DMS53 treated with DMSO at 0.1 percent for 48 hours (cell line): ENCODE data around the gene MAN2C1.
A peak's percentile ranks its signal among the peaks of the same experiment; 100 is the strongest.
"Not testable (repeated sequence)": the region's sequence is repeated elsewhere in the genome, so short reads cannot be mapped to it uniquely, and the experiment has no call there.

Source experiments
- DNase-seq: peaks from one replicate; lab custom pipeline; 2025; ENCODE audit not compliant: unreplicated experiment; lab: John Stamatoyannopoulos, UW

The MAN2C1 gene

GRCh38 chr15:75361361-75361988, 6.9 kb downstream of the MAN2C1 start:
- no peak for DNase-seq

DNA sequence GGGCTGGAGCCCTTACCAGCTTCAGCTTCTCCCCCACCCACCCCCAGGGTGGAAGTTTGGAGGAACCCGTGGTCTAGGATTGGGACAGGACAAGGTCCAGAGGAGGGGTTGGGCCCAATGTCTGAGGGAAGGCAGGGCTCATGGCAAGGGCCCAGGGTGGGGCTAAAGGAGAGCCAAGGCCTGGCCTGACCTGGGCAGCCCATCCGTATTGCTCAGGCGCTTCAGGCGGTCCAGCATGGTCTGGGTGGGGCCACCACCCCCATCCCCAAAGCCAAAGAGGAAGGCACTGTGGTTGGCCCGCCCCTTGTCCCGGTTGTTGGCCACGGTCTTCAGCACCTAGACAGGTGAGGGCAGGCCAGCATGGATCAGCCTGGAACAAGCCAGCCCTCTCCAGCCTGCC, 7.6 kb downstream of the MAN2C1 start:
- no peak for DNase-seq

- DNase-seq, result no peak
Measured at GRCh38 chr15:75360391-75360790, 8.0 kb downstream of the MAN2C1 start.

DNA sequence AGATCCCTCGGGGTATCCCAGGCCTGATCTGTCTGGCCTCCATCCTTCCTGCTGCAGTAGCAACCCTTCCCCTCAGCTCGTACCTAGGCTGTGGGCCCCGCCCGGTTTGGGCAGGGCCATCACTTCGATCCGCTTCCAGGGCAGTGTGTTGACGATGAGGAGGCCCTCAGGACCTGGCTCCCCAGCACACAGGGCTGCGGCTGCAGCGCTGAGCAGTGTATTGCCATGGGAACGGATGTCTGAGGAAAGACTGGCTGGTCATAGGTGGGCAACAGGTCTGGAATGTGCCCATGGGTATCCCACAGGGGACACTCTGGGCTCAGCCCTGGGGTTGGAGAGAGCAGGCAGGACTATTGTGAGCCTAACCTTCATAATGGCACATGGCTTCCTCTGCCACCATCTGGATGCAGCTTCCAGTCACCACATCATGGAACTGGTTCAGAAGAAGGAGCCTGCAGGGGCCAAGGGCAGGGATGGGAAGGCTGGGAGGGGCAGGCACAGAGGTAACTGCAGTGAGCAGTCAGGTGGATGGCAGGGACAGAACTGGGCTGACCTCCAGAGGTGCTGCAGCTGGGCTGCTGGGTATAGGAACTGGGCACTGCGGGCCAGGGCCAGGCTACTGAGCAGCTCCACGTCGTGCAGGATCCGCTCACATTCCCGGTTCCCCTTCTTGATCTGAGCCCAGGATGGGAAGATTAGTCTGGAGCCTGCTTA, 8.7 kb downstream of the MAN2C1 start:
- DNase-seq, result no peak

DNA sequence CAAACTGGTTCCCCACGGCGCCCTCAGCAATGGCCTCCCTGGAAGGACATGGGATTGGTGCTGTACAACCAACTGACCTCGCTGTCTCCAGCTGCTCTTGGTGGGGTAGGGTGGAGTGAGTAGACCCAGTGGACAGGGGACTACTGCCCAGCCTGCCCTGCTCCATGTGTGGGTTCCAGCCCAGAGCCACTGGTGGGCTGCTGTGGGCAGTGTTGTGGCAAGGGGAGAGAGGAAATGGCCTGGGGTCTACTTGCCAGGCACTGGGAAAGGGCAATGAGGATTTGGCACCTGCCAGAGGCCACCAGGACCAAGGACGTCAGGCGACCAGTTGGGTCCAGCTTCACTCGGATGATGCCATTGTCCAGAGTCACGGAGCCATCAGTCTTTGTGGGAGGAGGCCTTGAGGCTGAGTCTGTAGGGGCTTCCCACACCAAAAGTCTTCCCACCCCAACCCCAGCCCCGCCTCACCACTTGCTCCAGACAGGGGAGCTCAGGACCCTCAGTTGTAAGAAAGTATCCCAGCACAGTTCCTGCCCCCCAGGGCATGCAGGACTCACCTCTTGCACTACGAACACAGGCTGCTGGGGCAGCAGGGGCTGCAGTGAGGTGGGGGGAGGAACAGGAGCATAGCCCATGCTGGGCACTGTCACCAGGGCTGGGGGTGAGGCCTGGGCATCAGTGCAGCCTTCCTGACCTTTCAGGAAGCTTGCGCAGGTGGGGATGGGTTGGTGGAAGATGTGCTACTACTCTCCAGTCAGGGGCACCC, 9.5 kb downstream of the MAN2C1 start:
- DNase-seq, result no peak

DNA sequence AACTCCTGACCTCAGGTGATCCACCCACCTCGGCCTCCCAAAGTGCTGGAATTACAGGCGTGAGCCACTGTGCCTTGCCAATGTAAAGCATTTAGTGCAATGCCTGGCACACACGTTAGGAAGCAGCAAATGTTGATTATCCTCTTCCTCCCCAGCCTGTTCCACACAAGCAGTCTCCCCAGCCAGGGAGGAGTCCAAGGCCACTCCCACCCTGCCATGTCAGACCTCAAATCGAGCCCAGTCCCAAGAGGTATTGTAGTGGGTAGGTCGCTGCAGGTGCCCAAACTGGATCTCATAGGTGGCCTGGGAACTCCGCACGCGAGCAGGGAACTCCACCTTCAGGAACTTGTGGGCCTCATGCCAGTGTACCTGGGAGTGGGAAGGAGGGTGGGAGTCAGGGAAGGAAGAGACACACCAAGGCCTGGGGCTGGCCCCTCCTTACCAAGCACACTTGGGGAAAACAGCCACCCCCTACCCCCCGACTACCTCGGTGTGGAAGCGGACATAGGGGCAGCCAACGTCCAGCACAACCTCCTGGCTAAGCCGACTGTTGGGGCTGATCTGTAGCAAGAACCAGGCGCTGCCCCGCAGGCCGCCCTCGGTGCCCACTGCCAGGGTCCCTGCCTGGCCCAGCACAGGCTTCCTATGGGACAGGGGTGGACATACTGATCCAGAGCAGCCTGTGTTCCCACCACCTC, 10.3 kb downstream of the MAN2C1 start:
- no peak for DNase-seq

DNA sequence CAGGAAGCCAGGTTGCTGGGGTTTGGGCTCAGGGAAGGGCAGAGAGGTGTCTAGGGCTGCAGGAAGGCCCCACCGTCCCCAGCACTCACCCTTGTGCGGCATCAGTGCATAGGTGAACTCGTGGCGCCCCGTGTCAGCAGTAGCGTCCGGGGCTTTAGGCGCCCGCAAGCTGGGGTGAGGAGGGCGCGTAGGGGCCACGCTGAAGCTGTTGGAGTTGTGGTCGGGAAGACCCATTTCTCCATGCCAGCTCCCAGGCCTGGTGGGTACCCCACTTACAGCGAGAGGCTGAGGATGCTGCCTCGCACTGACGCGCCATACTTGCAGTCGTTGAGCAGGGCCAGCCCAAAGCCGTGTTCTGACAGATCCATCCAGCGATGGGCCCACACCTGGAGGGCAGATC, 11.9 kb downstream of the MAN2C1 start:
- DNase-seq, result no peak

GRCh38 chr15:75356006-75356405, 12.4 kb downstream of the MAN2C1 start:
- DNase-seq, result no peak

GRCh38 chr15:75355369-75355768, 13.0 kb downstream of the MAN2C1 start:
- DNase-seq, result no peak

- DNase-seq, result no peak
Measured at GRCh38 chr15:75354454-75354853, 14.0 kb downstream of the MAN2C1 start.

DNA sequence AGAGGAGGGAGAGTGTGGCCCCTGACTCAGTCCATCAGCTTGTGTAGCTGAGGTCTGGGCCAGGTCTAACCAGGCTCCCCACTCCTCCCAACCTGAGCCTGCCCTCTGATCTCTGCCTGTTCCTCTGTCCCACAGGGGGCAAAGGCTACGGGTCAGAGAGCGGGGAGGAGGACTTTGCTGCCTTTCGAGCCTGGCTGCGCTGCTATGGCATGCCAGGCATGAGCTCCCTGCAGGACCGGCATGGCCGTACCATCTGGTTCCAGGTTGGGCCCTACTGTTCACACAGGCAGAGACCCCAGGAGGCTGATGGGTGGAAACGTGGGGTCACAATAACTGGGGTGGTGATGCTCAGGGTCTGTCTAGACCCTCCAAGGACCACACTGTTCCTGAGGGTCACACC, 14.8 kb downstream of the MAN2C1 start:
- DNase-seq, result no peak

- no peak for DNase-seq
Measured at GRCh38 chr15:75352186-75353080, 16.0 kb downstream of the MAN2C1 start.

DNA sequence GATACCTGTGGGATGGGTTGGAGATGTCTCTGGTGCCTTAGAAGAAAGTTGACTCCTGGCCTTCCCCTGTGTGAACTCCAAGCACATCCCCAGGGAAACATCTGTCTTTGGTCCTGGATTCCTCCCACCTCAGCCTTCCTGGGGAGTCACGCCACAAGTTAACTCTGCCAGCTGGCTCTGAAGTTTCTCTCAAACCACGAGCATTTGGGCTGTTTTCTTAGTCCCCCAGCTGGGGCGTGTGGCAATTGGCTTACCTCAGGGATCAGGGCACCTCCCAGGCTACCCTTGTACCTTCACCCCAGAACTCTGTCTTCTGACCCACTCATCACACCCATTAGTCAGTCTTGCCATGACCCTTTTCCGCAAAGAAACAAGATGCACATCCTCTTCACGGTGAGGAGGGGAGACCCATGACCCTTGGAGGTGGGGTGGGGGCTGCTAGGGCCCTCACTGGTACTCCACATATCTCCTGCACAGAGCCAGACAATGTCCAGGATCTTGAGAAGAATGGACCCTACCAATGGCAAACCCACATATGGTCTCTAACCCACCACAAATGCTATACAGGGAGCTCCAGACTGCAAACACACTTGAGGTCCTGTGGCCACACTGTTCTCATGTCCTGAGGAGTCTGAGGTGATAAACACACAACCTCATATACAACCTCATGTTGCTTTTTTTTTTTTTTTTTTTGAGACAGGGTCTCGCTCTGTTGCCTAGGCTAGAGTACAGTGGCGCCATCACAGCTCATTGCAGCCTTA, 17.6 kb downstream of the MAN2C1 start:
- DNase-seq, result no peak

DNA sequence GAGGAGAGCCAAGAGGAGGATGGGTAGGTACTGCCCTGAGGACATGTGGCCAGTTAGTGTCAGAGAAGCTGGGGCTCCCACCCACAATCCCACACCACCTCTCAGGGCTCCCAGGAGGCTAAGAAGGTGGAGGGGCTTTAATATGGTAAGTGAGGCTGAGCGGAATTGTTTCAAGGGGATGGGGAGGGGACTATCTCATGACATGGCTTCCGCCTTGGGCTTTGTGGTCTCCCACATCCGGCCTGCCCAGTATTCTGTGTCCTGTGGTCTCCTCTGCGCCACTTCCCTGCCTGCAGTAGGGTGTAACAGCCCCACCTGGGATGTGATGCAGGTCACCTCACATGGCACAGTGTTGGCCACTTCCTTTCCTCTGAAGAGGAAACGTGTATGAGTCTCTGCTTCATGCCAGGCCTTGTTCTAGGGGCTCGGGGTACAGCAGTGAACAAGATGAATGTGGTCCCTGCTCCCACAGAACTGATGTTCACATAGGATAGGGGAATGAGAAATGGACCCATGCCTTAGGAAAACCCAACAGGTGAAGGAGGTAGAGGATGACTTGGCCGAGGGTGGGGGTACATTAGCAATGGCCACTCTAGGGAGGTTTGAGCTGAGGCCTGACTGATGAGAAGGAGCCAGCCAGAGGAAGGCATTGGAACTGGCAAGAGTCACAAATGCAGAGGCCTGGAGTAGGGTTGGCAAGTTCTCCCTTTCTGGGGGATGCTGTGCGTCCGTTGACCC, 18.4 kb downstream of the MAN2C1 start:
- no peak for DNase-seq

- DNase-seq, result not testable (repeated sequence)
Measured at GRCh38 chr15:75349351-75349669, 19.1 kb downstream of the MAN2C1 start.

DNA sequence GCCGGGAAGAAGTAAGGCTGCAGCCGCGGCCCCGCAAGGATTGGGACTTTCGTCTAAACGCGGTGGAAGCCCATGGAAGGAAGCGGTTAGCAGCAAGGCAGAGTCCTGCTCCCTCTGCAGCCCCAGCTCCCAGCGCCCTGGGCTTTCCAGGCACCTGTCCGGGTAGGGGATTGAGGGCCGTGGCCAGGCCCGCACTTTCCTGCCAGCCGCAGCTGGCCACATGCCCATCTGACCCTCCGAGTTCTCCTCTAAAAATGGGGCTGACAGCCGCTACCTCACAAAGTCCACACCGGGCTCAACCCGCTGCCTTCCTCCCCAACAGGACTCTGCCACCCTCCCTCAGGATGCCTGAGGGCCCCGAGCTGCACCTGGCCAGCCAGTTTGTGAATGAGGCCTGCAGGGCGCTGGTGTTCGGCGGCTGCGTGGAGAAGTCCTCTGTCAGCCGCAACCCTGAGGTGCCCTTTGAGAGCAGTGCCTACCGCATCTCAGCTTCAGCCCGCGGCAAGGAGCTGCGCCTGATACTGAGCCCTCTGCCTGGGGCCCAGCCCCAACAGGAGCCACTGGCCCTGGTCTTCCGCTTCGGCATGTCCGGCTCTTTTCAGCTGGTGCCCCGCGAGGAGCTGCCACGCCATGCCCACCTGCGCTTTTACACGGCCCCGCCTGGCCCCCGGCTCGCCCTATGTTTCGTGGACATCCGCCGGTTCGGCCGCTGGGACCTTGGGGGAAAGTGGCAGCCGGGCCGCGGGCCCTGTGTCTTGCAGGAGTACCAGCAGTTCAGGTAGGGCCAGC, 19.7 kb downstream of the MAN2C1 start:
- peak; percentile 5 for DNase-seq

DNA sequence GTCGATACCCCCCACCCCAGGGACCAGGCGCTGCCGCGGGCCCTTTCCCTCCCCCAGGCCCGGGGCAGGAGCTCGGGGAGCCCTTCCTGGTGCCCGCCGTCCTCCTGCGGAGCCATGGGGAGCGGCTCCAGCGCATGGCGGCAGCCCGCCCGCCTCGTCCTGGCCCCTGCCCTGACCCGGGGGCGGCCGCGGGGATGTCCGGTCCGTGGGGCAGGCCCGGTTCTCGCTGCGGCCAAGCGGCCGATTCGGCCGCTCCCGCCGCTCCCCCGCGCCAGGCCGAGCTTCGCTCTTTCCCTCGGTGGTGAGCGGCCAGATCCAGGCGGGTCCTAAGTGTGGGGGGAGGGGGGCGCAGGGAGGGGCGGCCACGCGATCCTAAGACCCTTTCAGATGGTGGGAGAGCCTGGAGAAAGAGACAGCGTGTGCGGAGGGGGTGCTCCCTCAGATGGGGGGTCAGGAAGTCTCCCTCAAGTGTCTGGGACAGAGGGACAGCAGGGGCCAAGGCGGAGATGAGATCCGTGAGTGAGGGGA, 20.3 kb downstream of the MAN2C1 start:
- DNase-seq, result no peak
